Daoy (cell line): ENCODE data around the gene SCFD1. TPM values are rescaled to one million over a fixed set of nuclear protein-coding genes. Genes with fewer than 3 reads are reported as not detected.

Source experiments
- DNase-seq: peaks from one replicate; pipeline ENCODE4 v3.0.0-alpha.2; 2015; ENCODE audit warnings: low read depth
- total RNA-seq: library from RNA; depleted of rRNA; stranded (reverse); fragments of >200 nt; shearing (Covaris generic); gene quantifications from 2 replicates; pipeline ENCODE4 v1.2.3, GENCODE V29; 2014; rRNA removed

The SCFD1 gene
- total RNA-seq, 1 experiment from 2014 or later: 101 TPM

DNA sequence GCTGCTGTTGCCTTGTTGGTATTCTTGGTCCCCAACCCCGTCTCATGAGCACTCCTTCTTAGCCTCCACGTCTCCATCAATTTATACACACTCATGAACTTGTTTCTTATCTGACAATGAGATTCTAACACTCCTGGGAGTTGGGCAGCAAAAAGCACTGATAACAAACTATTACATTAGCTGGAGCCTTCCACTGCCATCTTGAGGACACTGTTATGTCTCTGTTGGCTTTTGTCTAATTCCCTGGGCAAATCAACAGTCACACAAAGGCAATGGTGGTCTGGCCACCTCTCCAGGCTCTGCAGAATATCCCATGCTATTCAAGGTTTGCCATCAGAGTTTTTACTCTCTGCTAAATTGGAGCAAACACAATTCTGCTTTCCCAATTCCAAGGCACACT, 134.5 kb downstream of the SCFD1 start:
- DNase-seq: no peak

DNA sequence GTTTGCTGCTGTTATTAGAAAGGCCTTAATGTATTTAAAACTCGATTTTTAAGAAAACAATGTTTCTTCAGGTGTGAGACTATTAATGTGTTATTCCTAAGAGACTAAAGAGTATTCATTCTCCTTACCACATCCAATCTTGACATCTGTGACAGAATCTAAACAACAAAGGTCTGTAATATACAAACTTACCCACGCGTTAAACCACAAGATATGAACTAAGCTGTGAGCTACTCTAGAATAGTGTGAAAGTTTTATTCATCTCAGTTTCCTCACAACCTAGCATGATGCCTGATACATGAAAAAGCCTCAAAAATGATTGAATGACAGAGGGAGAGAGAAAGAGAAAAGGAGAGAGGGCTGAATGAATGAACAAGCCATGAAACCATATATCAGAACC, 135.0 kb downstream of the SCFD1 start:
- no peak for DNase-seq

DNA sequence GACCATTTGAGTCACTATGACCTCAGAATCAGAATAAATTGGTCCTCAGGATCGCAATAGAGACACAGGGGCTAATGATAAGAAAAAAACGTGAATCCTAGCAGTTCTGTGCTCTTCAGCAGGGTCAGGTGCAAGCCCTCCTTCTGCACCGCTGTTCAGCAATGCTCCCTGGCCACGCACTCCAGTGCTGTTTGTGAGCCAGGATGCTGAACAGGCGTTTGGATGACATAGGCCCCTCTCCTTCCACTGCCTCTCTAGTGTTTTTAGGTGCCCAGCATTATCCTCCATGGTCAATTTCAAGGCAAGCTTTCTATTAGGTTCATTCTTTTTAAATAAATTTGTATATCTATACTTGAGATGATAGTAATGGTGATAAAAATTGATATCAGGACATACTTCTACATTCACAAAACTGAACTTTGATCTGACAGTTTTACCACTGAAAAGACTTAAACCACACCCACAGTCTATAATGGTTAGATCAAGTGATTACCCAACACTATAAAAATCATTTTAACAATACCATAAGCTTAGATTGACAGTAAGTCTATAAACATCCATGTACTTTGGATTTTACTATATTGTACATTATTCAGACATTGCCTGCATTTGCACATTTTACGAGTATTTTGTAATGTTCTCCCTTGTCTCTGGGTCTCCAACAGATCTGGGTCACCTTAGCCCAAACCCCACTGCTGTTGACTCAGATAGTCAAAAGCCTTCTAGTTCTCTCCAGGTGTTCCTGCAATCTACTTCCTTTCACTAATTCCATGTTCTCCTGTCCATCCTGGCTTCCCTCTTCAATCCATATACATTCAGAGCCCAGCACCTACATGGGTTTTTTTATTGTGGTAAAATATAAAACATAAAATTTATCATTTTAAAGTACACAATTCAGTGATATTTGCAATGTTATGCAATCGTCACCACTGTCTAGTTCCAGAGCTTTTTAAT, 137.3 kb downstream of the SCFD1 start:
- DNase-seq: no peak

DNA sequence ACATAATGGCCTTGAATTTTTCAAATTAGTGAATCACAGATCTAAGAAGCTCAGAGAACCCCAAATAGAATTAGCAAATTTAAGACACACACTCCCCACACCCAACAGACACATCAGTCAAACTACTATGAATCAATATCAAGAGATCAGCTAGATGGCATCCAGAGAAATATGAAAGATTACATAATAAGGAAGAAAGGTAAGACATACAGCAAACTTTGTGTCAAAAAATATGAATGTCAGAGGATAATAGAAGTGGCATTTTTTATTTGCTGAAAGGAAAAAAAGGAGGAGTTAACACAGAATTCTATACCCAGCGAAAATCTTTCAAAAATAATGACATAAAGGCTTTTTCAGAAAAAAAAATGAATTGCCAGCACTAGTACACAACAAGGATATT, 141.8 kb downstream of the SCFD1 start:
- no peak for DNase-seq

DNA sequence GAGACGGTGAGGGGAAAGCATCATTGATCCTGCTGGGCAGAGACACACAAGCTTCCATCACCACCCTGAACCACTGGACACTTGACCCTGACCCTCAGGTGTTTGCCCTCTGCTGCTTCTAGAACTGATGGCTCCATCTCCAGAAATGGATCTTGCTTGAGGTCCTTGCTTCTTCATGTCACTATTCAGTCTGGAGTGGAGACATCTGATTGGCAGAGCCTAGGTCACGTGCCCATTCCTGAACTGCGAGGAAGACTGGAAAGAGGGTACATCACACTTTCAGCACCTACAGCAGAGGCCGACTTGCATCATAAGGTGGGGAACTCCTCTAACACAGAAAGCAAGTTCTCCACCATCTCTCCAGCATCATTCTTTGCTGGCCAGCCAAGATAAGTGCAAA, 145.5 kb downstream of the SCFD1 start:
- DNase-seq: no peak

DNA sequence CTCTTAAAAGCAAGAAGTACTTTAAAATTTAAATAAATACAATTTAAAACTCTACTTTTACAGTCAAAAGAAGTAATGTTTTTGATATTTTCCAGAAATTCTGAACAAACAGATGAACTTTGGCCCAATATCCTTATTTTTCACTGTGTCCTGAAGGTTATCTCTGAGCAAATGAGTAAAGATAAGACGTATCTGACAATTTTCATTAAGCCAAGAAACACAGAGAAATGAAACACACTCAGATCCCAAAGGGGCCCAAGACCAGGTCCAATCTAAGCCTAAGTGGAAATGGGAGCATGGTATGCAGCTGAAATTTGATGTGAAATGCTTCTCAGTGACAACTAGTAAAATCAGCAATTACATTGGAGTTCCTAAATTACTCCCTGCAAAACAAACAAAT, 146.7 kb downstream of the SCFD1 start:
- no peak for DNase-seq

DNA sequence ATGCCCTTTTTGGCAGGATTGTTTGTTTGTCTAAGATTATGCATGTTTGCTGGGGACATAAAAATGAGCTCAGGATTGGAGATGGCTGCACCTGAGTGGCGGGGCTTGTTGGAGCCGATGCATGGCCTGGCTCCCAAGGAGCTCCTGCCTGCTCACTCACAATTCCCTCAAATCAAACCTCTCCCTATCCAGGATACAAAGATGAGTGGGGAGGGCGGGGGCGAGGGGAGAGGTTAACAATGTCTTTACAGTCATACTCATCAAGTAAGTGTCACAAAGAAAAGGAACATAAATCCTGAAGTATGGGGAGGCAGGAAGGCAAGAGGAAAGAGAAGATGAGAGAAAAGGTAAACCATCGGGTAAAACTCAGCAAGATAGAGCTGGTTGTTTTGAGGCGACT, 148.3 kb downstream of the SCFD1 start:
- no peak for DNase-seq

DNA sequence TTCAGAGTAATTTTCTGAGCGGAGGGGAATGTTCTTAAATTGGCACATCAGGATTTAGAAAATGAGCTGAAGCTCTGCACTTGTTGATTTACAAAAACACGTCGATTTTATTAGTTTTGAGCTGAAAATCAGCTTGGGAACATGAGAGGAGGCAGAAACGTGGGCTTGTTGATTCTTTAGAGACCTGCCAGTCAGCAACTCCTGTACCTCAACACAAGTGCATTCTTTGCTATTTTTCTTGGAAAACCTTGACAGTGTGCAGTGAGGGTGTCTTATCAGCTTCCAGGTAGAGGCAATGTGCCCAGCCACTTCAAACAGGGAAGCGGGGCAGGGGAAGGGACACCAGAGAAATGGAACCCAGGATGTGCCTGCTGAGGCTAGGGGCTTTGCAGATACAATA, 149.5 kb downstream of the SCFD1 start:
- DNase-seq: no peak

DNA sequence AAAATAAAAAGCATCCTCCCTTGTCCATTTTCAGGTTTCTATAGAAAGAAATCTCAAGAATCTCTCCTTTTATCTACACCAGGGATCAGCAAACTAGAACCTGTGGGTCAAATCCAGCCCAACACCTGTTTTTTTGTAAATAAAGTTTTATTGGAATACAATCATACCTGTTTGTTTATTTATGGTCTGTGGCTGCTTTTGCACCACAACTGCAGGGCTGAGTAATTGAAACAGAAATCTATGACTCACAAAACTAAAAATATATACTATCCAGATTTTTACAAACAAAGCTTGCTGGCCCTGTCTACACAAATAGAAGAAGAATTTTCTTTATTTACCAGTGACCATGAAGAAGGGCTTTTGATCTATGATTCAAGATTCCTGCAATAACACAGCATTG, 157.1 kb downstream of the SCFD1 start:
- no peak for DNase-seq

Other genes with a start within 250 kb of the SCFD1 start
- gene G2E3, start 63.2 kb upstream of the SCFD1 start, total RNA-seq: 51.5 and 67.9 TPM in 2 replicates